ENCODE measurements around the gene PKHD1. TPM values are rescaled to one million over a fixed set of nuclear protein-coding genes. Genes with fewer than 3 reads are reported as not detected.

PKHD1 gene
- total RNA-seq, 1 donor from 2014 or later = under 0.01 TPM

DNA sequence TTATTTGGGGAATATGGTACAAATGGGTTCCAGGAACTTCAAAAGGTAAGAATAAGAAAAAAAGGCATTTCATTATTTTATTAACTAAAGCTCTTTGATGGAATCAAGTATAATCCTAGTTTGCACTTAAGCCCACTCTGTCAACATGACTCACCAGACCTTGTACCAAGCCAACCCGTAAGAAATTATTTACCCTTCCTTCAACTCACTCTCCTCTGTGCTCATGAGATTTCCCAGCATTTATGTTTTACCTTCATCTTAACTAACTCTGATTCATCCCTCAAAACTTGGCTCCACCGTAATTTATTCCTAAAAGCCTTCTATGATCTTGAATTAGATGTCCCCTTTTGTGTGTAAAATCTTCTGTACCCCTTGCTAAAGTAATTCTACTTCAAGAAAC lies 308.7 kb downstream of the PKHD1 start:
- DNase-seq = no peak

DNA sequence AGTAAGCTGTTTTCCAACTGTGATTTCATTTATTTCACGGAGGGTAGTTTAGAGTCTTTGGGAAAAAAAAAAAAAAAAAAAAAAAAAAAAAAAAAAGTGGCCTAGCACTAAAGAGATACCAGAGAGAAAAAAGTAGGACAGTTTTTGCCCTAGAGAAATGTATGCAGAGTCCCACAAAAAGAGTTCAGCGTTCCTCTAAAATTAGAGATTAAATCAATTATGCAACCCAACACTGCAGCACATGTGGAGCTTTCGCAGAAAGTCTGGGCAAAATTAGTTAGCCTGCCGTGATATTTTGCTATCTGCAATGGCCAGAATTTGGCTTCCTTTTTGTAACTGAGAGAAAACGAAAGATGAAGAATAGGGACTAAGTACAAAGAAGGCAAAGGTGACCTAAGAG lies 309.8 kb downstream of the PKHD1 start:
- DNase-seq = no peak

DNA sequence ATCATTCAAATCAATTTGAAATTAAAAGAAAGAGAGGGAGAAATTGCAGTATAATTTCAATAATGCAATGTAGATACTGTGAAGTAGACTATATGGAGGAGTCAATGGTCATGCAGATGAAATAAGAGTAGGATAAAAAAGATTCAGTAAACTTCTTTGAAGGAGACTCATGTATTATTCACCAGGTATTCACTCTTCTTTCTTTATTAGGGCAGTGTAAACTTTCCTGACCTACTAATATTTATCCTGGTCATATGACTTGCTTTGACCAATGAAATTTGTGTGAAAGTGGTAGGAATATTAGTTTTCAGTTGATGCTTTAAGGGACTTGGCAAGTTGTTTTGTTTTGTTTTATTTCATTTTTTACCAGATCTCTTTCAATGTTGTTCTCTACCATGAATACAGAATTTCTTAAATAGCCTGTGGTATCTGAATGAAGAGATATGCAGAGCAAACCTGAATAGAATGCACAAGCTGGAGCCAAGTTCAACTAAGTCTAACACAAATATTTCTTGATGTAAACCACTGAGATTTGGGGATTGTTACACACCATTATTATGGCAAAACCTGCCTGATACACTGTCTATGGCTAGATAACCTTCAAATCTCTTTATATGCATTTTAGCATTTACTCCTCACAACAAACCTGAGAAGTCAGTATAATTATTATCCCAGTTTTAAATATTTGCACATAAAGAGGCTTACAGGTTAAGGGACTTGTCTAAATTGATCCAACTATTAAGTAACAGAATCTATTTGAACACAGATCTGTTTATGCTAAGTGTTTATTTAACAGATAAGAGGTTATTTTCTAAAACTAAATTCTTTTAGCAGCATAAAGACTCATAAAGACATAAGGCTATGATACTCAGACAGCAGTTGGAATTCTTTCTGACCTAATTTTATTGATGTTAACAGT lies 311.2 kb downstream of the PKHD1 start:
- no peak for DNase-seq

DNA sequence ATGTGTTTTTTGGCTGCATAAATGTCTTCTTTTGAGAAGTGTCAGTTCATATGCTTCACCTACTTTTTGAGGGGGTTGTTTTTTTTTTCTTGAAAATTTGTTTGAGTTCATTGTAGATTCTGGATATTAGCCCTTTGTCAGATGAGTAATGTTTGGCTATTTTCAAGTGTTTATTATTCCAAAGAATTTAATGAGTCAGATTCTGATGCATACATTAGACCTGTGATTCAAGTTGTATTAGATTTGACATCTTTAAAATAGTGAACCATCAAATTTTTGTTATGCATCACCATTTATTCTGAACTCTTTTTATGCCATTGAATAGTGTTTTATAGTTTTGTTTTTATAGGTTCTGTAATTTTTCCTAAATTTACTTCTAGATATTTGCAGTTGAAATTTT lies 319.3 kb downstream of the PKHD1 start:
- no peak for DNase-seq

DNA sequence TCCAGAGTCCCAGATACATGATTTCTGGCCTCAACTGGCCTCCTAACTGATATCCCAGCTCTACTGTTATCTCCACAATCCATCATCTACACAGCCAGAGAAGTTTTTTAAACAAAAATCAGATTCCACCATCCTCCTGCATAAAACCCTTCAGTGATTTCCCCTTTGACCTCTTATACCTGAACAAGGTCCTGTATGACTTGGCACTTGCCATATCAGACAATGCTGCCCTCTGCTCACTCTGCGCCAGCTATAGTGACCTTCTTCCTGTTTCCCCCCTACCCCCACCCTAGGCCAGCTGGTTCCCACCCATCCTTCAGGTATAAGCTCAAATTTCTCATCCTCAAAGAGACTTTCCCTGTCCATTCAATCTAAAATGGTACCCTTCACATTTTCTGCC lies 322.2 kb downstream of the PKHD1 start:
- no peak for DNase-seq

DNA sequence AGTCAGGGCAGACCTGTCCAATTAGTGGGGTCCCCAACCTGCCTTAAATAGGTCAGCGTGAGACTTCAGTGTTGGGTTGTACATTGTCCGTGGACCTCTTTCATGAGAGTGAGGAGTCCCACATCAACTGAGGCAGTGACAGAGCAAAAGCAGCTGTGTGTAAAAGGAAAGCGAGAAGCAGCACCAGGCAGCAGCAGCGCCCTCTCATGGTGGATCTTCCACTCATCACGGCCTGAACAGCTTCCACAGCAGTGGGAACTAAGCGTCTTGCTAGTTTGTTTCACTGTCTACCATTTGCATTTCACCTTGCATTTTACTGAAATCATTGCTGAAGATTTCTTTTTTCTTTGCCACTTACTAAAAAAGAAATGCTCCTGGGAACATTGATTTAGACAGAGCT lies 333.8 kb downstream of the PKHD1 start:
- no peak for DNase-seq

DNA sequence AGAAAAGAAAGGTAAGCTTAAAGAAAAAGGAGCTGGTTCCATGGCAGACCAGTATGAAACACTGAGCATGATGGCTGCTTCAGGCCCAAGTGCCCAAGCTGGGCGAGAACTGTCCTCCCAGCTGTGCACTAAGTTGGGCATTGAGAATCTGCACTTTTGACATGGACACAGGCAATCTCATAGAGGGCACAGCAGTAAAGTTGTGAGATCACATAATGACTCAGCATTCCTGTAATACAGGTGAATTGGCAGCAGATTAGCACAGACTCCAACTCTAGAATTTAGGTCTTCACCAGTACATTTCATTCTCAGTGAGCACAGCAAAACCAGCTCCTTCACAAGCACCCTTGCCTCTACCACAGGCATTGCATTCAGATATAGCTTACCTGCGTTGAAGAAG lies 343.4 kb downstream of the PKHD1 start:
- no peak for DNase-seq

DNA sequence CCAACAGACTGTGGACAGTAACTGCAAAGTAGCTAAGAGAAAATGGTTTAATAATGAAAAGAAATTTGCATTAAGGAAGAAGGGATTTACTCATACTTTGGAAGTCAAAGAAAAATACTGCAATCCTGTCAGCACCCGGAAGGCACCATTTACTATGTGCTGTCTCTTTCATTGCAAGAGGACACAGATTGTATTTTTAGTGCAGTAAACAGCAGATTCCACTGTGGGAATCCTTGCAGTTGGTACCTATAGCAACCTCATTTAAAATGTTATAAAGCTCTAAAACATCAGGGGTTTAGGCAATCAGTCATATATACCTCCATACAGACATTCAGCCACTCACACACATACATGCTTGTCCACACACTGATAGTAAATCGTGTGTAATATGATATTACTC lies 346.8 kb downstream of the PKHD1 start:
- DNase-seq = no peak

DNA sequence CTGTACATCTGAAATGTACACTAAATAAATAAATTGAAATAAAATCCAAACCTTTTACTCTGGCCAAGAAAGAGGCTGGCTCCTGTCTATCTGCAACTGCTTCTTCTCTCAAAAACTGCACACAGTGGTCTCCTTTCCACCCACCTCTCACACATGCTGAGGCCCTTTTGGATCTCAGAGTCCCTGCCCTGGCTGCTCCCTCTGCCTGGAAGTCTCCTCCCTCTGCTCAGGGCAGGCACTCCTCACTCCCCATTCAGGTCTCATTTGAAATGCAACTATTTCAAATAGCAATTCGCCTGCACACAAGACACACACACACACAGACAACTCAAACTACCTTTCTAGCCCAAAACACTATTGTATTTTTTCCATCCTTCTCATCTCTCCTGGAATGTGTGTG lies 348.8 kb downstream of the PKHD1 start:
- DNase-seq = no peak

DNA sequence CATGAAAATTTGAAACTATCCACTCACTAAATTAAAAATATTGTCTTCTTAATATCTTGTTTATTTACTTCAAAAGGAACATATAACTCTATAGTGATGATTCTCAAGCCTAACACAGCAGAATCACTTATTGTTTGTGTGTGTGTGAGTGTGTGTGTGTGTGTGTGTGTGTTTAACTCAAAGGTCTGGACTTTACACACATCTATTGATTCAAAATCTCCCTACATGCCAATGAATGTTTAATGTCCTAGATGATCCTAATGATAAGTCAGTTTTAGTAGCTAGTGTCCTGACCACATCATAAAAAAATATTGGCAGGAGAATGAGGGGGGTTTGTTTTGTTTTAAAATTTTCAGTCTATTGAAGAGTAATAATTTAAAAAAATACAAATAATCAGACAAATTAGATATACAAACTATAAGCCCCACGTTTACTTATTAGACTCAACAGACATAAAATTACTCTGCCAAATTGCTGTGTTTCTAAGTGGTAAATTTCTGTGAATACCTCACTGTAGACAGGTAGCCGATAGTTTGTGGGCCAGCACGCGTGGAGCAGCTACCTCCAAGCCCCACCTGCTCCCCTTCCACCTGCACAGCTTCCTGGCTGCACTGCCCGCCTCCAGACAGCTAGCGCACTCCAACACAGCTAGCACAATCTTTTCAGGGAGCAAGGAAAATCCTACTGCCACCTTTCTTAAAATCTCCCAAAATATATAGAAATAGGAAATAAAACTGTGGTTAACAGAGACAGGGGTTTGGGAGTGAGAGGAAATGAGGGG lies 349.6 kb downstream of the PKHD1 start:
- no peak for DNase-seq

DNA sequence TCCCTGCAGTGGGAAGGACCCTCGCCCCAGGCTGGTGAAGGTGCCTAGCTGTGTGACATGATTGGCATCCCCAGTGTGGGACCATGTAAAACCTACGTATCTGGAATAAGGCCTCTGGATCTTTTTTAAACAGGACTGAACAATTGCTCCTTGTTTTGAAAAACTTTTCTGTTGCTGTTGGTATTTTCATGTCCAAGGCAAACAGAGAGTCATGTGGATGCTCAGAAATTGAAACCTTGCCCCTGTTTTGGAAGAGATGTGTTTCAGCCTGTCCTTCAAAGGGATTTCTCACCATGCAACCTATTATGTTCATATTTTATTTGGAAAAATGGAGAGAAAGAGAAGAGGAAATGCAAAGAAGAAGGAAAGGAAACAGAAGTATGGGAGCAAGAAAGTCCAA lies 362.3 kb downstream of the PKHD1 start:
- no peak for DNase-seq

DNA sequence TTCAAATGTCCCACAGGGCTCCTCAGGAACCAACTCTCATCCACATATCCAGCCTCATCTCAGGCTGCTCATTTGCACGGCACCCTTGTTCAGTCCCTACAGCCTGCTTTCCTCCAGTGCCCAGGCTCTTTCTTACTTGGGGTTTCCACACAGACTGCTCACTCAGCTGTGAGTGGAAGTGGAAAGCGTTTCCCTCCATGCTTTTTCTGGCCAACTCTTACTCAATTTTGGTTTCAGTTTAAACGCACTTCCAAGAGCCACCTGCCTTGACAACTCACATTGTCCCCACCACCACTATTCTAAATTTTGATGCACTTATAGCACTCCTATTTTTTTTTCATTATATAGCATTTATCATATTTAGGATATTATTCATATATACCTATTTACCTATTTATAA lies 367.1 kb downstream of the PKHD1 start:
- no peak for DNase-seq

DNA sequence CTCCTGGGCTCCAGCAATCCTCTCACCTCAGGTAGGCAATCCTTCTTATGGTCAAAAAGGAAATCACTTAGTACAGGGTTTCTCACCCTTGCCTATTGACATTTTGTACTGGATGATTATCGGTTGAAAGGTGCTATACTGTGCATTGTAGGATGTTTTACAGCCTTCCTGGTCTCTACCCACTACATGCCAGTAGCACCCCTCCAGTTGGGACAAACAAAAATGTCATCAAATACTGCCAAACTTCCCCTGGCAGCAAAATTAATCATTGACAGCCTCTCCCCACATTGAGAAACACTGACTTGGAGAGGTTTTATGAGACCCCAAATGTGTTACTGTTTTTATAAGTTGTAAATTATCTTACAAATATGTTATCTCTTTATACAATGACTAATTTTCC lies 368.1 kb downstream of the PKHD1 start:
- no peak for DNase-seq

DNA sequence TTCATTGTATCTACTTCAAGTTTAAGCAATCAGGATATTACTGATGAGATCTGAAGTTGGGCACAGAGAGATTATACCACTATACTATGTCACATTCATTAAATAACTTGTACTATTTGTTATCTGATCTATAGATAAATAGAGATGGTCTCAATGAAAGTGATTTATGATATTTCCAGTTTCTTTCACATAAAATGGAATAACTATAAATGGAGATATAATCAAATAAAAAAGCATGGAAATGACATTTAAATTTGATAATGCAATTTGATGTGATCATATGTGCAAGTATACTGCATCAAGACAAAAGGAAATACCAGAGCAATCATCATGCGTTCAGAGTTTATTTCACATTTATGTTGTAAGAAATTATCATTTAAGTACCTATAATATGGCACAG lies 368.9 kb downstream of the PKHD1 start:
- DNase-seq = no peak

DNA sequence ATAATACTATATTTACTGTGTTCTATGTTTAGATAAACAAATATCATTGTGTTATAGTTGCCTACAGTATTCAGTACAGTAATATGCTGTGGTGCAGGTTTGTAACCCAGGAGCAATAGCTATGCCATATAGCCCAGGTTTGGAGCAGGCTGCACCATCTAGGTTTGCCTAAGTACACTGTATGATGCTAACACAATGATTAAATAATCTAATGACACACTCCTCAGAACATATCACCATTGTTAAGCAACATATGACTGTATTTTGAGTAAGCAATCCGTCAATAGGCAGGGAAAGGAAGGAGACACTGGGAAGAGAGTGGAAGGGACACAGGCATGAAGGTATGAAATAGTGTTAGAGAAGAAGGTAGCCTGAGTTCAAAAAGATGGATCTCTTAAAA lies 369.9 kb downstream of the PKHD1 start:
- no peak for DNase-seq

DNA sequence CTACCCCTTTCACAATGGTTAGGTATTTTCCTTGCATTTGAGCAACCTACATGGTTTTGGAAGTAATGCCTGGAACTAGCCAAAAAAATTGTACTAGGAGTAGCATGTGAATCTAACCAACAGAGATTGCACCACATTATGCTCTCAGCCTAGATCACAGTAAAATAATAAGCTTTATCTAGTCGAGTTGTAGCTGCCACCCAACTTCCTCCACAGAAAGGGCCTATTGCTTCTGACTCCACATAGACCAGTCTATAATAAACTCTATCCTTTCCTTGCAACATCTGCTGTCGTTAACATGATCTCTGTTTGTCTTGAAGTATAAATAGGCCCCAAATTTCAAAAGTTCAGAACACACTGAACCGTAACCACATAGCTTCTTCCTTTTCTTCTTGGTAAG lies 375.5 kb downstream of the PKHD1 start:
- DNase-seq = no peak

DNA sequence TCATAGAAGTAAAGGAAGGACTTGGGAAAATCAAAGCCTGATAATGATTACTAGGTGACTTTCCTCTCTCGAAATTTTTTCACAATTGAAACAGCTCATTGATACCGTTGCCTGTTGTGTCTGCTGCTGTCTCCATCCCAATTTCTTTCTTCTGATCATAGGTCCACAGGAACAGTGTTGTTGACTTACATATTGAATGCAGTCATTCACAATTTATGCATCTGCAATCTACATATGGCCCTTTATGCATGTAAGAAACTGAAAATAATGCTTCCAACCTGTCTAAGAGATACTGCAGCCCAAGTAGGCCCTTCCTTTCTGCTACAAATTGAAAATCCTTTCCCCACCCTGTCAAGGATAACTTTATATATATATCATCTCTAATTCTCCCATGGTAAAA lies 381.3 kb downstream of the PKHD1 start:
- DNase-seq = no peak

DNA sequence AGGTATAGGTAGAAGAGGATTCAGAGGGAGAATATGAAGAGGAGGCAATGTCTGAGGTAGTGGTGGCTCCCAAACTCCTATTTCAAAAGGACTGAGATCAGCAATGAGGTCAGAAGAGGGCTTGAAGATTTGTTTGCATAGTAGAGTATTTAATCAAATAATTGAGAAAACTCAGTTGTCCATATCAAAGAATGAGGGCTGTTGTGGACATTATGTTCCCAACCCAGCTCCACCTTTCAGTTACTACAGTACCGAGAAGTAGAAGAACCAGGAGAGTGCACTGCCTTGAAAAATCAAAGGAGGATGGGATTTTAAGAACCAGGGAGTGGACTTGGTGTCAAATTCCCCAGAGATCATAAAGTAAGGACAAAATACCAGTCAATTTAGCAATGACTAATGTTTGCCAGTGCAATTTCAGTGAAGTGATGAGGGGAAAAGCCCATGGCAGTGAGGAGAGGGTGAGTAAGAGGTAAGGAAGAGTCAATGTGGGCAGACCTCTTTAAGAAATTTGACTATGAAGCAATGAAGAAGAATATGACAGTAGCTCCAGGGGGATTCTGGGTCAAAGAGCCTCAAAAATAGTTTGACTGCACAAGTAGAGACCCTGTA lies 382.4 kb downstream of the PKHD1 start:
- no peak for DNase-seq

DNA sequence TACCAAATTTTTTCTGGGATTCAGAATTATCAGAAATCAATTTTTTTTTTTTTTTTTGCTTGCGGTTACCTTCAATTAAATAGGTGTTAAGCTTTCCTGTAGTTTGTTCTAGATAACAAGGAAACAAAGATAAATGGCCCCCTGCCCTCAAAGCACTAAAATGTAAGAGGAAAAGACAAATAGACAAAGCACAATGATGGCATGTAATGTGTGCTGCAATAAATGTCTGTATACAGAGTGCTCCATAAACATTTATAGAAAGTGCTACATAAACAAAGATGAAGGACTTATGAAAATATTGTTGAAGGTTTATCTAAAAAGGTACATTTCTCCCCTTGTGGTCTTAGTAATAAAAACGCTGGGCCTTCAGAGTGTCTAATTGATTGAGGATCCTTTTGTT lies 384.6 kb downstream of the PKHD1 start:
- DNase-seq = no peak

DNA sequence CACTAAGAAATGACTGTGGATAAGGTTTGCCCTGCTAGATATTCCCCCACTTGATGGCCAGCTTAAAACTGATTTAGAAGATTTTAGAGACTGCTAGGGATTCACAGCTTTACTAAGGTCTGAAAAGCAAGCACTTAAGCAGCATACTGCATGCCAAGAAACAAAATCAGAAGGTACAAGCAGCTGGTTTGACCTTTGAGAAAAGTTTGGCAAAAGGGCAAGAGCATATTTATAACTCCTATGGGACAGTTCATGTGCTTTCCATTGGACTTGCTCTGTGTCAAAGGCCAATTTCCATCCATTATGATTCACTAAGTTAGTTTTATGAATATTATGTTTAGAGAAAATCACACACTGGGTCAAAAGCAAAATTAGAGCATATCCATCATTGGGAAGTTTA lies 402.8 kb downstream of the PKHD1 start:
- DNase-seq = no peak

DNA sequence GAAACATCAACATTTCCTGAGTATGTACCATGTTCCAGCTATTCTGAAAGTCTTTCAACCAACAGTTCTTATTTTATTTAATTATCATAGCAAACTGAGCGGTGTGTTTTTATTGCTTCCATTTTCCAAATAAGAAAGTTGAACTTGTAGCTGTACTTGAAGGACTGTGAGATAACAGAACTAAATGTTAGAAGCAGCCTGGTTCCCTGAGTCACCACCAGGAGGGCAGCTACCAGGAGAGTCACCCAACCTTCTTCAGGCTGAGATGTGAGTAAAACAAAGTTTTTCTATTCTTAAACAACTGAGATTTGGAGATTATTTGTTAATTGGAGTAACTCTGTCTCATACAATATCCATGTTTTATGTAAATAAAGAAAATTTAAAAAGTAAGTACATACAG lies 403.4 kb downstream of the PKHD1 start:
- DNase-seq = no peak

DNA sequence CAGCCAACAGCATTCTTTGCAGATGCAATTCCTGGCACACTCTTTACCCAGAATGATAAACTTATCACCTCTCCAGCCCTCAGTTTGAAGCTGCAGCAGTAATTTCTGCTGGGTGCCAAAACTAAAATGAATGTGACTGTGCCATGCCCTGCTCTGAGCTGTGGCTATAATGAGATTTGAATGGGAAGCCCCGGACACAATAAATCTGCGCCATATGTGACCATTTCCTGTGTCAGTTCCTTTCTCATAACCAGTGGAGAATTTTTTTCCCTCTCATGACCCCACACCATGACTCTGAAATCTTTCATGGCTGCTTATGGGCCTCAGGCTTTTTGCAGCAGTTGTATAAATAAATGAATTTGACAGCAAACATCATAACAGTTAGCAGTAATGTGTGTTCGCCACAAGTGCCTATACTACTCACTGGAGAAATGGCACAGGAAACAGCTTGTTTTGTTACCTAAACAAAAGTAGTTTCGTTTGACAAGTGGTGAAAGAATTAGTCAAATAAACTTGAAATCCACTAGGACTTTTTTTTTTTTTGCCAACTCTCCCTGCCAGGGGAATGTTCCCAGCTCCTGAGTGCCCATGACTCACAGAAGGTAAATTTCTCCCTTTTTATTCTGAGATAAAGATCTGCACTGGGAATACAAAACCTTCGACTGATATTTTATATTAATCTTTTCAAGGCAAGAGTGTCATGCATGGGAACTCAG lies 408.4 kb downstream of the PKHD1 start:
- no peak for DNase-seq

DNA sequence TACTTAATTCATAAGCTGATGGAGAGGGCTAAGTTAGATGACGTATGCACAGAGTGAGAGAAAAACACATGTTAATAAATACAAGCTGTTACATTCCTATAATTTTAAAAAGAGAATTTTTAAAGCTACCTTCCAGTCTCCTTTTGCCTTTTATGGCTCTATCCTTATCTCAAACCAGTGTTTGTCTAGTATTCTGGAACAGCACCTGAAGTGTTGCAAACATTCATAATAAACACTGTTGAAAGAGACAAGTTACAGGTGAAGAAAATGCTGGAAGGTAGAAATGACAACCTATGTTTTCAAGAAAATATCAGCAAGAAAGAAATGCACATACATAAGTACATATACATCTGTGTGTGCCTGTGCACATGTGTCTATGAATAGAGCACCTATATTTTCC lies 409.1 kb downstream of the PKHD1 start:
- DNase-seq = no peak
